ENCODE results near the gene NIN. TPM values are rescaled to one million over a fixed set of nuclear protein-coding genes. Genes with fewer than 3 reads are reported as not detected.

Gene NIN
- polyA plus RNA-seq, 1 donor from 2014 or later = 47.6 TPM

- H4K20me1 ChIP-seq (ENCODE audit: insufficient read depth) = no peaks in the 10 kb centered on the region
- TF ChIP-seq EZH2 (IDR thresholded peaks at IDR 0.05; ENCODE audit: borderline replicate concordance, insufficient read depth, low read length, poor library complexity, severe bottlenecking) (no peak), EP300 (conservative IDR thresholded peaks at IDR 0.05; ENCODE audit: poor library complexity, severe bottlenecking) (no peak), POLR2AphosphoS5 (IDR thresholded peaks at IDR 0.05) (no peak), RAD21 (conservative IDR thresholded peaks at IDR 0.05) (no peak), MXI1 (conservative IDR thresholded peaks at IDR 0.05; ENCODE audit: poor library complexity, severe bottlenecking) (no peak), TAF1 (IDR thresholded peaks at IDR 0.05; ENCODE audit: low read depth) (no peak), SMC3 (conservative IDR thresholded peaks at IDR 0.05; ENCODE audit: poor library complexity) (no peak)
- TF ChIP-seq, protein P1, sequence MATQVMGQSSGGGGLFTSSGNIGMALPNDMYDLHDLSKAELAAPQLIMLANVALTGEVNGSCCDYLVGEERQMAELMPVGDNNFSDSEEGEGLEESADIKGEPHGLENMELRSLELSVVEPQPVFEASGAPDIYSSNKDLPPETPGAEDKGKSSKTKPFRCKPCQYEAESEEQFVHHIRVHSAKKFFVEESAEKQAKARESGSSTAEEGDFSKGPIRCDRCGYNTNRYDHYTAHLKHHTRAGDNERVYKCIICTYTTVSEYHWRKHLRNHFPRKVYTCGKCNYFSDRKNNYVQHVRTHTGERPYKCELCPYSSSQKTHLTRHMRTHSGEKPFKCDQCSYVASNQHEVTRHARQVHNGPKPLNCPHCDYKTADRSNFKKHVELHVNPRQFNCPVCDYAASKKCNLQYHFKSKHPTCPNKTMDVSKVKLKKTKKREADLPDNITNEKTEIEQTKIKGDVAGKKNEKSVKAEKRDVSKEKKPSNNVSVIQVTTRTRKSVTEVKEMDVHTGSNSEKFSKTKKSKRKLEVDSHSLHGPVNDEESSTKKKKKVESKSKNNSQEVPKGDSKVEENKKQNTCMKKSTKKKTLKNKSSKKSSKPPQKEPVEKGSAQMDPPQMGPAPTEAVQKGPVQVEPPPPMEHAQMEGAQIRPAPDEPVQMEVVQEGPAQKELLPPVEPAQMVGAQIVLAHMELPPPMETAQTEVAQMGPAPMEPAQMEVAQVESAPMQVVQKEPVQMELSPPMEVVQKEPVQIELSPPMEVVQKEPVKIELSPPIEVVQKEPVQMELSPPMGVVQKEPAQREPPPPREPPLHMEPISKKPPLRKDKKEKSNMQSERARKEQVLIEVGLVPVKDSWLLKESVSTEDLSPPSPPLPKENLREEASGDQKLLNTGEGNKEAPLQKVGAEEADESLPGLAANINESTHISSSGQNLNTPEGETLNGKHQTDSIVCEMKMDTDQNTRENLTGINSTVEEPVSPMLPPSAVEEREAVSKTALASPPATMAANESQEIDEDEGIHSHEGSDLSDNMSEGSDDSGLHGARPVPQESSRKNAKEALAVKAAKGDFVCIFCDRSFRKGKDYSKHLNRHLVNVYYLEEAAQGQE (IDR thresholded peaks at IDR 0.05; ENCODE audit: borderline replicate concordance) = no peak
- TF ChIP-seq, protein P2, sequence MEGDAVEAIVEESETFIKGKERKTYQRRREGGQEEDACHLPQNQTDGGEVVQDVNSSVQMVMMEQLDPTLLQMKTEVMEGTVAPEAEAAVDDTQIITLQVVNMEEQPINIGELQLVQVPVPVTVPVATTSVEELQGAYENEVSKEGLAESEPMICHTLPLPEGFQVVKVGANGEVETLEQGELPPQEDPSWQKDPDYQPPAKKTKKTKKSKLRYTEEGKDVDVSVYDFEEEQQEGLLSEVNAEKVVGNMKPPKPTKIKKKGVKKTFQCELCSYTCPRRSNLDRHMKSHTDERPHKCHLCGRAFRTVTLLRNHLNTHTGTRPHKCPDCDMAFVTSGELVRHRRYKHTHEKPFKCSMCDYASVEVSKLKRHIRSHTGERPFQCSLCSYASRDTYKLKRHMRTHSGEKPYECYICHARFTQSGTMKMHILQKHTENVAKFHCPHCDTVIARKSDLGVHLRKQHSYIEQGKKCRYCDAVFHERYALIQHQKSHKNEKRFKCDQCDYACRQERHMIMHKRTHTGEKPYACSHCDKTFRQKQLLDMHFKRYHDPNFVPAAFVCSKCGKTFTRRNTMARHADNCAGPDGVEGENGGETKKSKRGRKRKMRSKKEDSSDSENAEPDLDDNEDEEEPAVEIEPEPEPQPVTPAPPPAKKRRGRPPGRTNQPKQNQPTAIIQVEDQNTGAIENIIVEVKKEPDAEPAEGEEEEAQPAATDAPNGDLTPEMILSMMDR (IDR thresholded peaks at IDR 0.05; ENCODE audit: poor library complexity, severe bottlenecking) = no peak
- no peak overlapping the region for H3K4me2 ChIP-seq (ENCODE audit: low read length)
- no peak overlapping the region for H3K9ac ChIP-seq (ENCODE audit: low read length)
- no peak overlapping the region for H3K4me3 ChIP-seq (ENCODE audit: low read length)
- no peaks in the 10 kb centered on the region for H3K27me3 ChIP-seq (ENCODE audit: insufficient read depth, low read depth, low read length)
- H3K79me2 ChIP-seq (replicated peaks; ENCODE audit: insufficient read depth, low read length) = no peaks in the 10 kb centered on the region
- peaks cover 3% of the 10 kb centered on the region for H3F3A ChIP-seq (ENCODE audit: insufficient read depth, low read length, poor library complexity, severe bottlenecking)
- H3K9me2 ChIP-seq (ENCODE audit: insufficient read depth, low read length) = no peaks in the 10 kb centered on the region
- peak overlapping the region; percentile 78 for H3K27ac ChIP-seq (ENCODE audit: low read length)
- no peak overlapping the region for H2AFZ ChIP-seq (ENCODE audit: low read depth, low read length)
- peaks cover 18% of the 10 kb centered on the region for H3K36me3 ChIP-seq (ENCODE audit: insufficient read depth, low read length)
- no peaks in the 10 kb centered on the region for H3K9me3 ChIP-seq (ENCODE audit: low read length)
Measured at GRCh38 chr14:50775357-50775756, 55.6 kb downstream of the NIN start.

DNA sequence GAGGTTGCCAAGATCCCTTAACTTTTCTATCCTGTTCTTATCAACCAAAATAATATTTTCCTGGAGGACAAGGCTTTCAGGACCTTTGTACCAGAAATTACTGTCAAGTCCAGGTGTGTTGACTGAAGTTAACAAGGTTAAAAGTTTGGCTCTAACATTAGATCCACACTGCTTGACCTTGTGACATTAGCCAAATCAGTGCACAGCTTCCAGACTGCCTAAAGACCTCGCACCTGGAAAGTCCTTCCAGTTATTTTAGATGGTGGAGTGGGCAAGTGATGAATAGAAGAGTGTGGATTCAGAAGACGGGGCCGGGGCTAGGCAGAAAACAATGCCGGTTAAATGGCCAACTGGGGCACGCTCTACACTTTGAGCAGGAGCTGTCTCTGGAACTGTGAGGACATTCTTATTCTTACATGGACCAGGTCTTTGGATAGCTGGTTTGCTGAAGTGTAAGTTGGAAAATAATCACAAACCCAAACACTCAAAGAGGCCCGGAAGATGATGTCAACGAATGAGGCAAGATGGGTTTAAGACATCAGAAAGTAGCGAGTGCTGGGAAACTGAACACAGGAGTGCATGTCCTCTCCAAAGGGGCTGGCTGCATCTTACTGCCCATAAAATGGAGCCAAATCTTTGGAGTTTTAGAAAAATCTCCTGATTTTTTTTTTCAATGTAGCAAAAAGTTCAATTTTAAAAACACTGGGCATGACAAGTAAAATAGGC, 56.3 kb downstream of the NIN start:
- H4K20me1 ChIP-seq (ENCODE audit: insufficient read depth) = no peaks in the 10 kb centered on the region
- no peaks in the 10 kb centered on the region for H3K9me2 ChIP-seq (ENCODE audit: insufficient read depth, low read length)
- no peak overlapping the region for H3K9ac ChIP-seq (ENCODE audit: low read length)
- H3K36me3 ChIP-seq (ENCODE audit: insufficient read depth, low read length) = peaks cover 21% of the 10 kb centered on the region
- H3K9me3 ChIP-seq (ENCODE audit: low read length) = no peaks in the 10 kb centered on the region
- H3K4me3 ChIP-seq (ENCODE audit: low read length) = no peak overlapping the region
- no peaks in the 10 kb centered on the region for H3K27me3 ChIP-seq (ENCODE audit: insufficient read depth, low read depth, low read length)
- no peak overlapping the region for H3K27ac ChIP-seq (ENCODE audit: low read length)
- no peak overlapping the region for H2AFZ ChIP-seq (ENCODE audit: low read depth, low read length)
- no peak overlapping the region for H3K4me2 ChIP-seq (ENCODE audit: low read length)
- TF ChIP-seq EZH2 (IDR thresholded peaks at IDR 0.05; ENCODE audit: borderline replicate concordance, insufficient read depth, low read length, poor library complexity, severe bottlenecking) (no peak), SMC3 (conservative IDR thresholded peaks at IDR 0.05; ENCODE audit: poor library complexity) (no peak), EP300 (conservative IDR thresholded peaks at IDR 0.05; ENCODE audit: poor library complexity, severe bottlenecking) (no peak), RAD21 (conservative IDR thresholded peaks at IDR 0.05) (no peak), POLR2AphosphoS5 (IDR thresholded peaks at IDR 0.05) (no peak), MXI1 (conservative IDR thresholded peaks at IDR 0.05; ENCODE audit: poor library complexity, severe bottlenecking) (no peak), TAF1 (IDR thresholded peaks at IDR 0.05; ENCODE audit: low read depth) (no peak)
- TF ChIP-seq, protein P1 (IDR thresholded peaks at IDR 0.05; ENCODE audit: borderline replicate concordance) = no peak
- TF ChIP-seq, protein P2 (IDR thresholded peaks at IDR 0.05; ENCODE audit: poor library complexity, severe bottlenecking) = no peak
- H3F3A ChIP-seq (ENCODE audit: insufficient read depth, low read length, poor library complexity, severe bottlenecking) = peaks cover 3% of the 10 kb centered on the region
- H3K79me2 ChIP-seq (replicated peaks; ENCODE audit: insufficient read depth, low read length) = no peaks in the 10 kb centered on the region
